ENCODE results near the gene TMC7. TPM values are rescaled to one million over a fixed set of nuclear protein-coding genes. Genes with fewer than 3 reads are reported as not detected.
"Not testable (repeated sequence)": the region's sequence is repeated elsewhere in the genome, so short reads cannot be mapped to it uniquely, and the experiment has no call there.

The TMC7 gene
- total and polyA plus RNA-seq, 9 donors, result 0.84 to 1.8 (median 1.5) TPM

DNA sequence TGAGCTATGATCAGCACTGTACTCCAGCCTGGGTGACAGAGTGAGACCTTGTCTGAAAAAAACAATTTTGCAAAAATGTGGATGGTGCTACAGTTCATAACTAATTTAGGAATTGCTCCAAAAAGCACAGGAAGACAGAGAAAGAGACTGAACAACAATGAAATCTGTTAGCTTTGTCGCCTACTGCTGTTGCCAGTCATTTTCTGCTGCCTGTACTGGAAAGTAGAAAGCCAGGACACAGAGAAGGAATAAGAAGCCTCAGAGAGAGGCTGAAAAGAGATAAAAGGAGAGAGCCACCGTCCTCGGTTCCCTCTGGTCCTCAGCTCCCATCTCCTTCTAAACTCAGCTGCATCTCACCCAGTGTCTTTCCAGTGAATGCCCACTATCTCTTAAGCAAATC is 8.6 kb upstream of the TMC7 start:
- H3K36me3 ChIP-seq (ENCODE audit: control insufficient read depth, insufficient read depth, low read length), result no peaks in the 10 kb centered on the region
- peaks cover 5% of the 10 kb centered on the region for H3K27me3 ChIP-seq (ENCODE audit: control insufficient read depth, insufficient read depth, low read length)
- no peaks in the 10 kb centered on the region for H3K4me1 ChIP-seq (ENCODE audit: control insufficient read depth, insufficient read depth, low read length)
- 44% methylated on average over 1 of the region's 3 CpGs for WGBS (ENCODE audit: insufficient coverage)
- DNase-seq, result no peak
- H3K27ac ChIP-seq (ENCODE audit: low read length), result no peak overlapping the region
- H3K4me3 ChIP-seq (ENCODE audit: low read length), result no peak overlapping the region
- H3K9me3 ChIP-seq (replicated peaks; ENCODE audit: control insufficient read depth, low read depth, low read length), result no peaks in the 10 kb centered on the region

DNA sequence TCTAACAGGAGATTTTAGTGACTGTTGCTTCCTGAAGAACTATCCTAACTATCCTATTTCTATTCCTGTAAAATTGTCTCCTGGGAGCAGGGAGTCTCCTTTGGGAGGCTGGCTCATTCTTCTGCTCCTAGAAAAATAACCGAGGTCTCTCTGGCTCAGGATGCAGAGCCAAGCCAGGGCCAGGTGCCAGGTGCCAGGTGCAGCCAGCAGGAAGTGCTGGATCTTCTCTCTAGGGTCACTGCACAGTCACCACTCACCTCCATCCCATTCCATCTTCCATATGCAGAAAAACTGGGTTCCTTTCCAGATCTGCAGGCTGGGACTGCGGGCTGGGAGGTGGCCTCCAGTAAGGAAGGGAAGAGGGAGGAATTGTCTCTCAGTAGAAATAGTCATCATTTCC is 3.8 kb upstream of the TMC7 start:
- no peak overlapping the region for H3K27ac ChIP-seq (ENCODE audit: low read length)
- no peaks in the 10 kb centered on the region for H3K36me3 ChIP-seq (ENCODE audit: control insufficient read depth, insufficient read depth, low read length)
- H3K4me3 ChIP-seq (ENCODE audit: low read length), result no peak overlapping the region
- DNase-seq, result no peak
- H3K4me1 ChIP-seq (ENCODE audit: control insufficient read depth, insufficient read depth, low read length), result no peaks in the 10 kb centered on the region
- WGBS (ENCODE audit: insufficient coverage), result no CpG with 5 or more reads among the region's 2 CpGs
- peaks cover 9% of the 10 kb centered on the region for H3K27me3 ChIP-seq (ENCODE audit: control insufficient read depth, insufficient read depth, low read length)
- H3K9me3 ChIP-seq (replicated peaks; ENCODE audit: control insufficient read depth, low read depth, low read length), result no peaks in the 10 kb centered on the region

- Histone ChIP-seq H3K9me3 (replicated peaks; ENCODE audit: control insufficient read depth, low read depth, low read length) (no peaks in the 10 kb centered on the region), H3K4me1 (ENCODE audit: control insufficient read depth, insufficient read depth, low read length) (no peaks in the 10 kb centered on the region), H3K27ac (ENCODE audit: low read length) (no peak overlapping the region), H3K36me3 (ENCODE audit: control insufficient read depth, insufficient read depth, low read length) (no peaks in the 10 kb centered on the region), H3K27me3 (ENCODE audit: control insufficient read depth, insufficient read depth, low read length) (peaks cover 4% of the 10 kb centered on the region), H3K4me3 (ENCODE audit: low read length) (peak overlapping the region; percentile 36)
- WGBS (ENCODE audit: insufficient coverage), result no CpG with 5 or more reads among the region's 11 CpGs
- DNase-seq, result no peak
Measured at GRCh38 chr16:18984435-18985005, 786 bp downstream of the TMC7 start.

GRCh38 chr16:18985256-18985655 is 1.5 kb downstream of the TMC7 start:
- H3K27me3 ChIP-seq (ENCODE audit: control insufficient read depth, insufficient read depth, low read length); H3K4me3 ChIP-seq (ENCODE audit: low read length); H3K4me1 ChIP-seq (ENCODE audit: control insufficient read depth, insufficient read depth, low read length); H3K9me3 ChIP-seq (replicated peaks; ENCODE audit: control insufficient read depth, low read depth, low read length); H3K27ac ChIP-seq (ENCODE audit: low read length); DNase-seq; H3K36me3 ChIP-seq (ENCODE audit: control insufficient read depth, insufficient read depth, low read length): not testable (repeated sequence)
- WGBS (ENCODE audit: insufficient coverage), result no CpG with 5 or more reads among the region's 1 CpG

DNA sequence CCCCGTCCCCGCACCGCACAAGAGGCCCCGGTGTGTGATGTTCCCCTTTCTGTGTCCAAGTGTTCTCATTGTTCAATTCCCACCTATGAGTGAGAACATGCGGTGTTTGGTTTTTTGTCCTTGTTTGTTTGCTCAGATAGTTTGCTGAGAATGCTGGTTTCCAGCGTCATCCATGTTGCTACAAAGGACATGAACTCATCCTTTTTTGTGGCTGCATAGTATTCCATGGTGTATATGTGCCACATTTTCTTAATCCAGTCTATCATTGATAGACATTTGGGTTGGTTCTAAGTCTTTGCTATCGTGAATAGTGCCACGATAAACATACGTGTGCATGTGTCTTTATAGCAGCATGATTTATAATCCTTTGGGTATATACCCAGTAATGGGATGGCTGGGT is 8.0 kb downstream of the TMC7 start:
- not testable (repeated sequence) for H3K9me3 ChIP-seq (replicated peaks; ENCODE audit: control insufficient read depth, low read depth, low read length); H3K4me3 ChIP-seq (ENCODE audit: low read length); H3K36me3 ChIP-seq (ENCODE audit: control insufficient read depth, insufficient read depth, low read length); H3K27ac ChIP-seq (ENCODE audit: low read length); DNase-seq; H3K27me3 ChIP-seq (ENCODE audit: control insufficient read depth, insufficient read depth, low read length); H3K4me1 ChIP-seq (ENCODE audit: control insufficient read depth, insufficient read depth, low read length)
- WGBS (ENCODE audit: insufficient coverage), result 100% methylated on average over 1 of the region's 9 CpGs

- H3K4me1 ChIP-seq (ENCODE audit: control insufficient read depth, insufficient read depth, low read length); H3K9me3 ChIP-seq (replicated peaks; ENCODE audit: control insufficient read depth, low read depth, low read length); H3K36me3 ChIP-seq (ENCODE audit: control insufficient read depth, insufficient read depth, low read length); H3K27ac ChIP-seq (ENCODE audit: low read length); DNase-seq; H3K27me3 ChIP-seq (ENCODE audit: control insufficient read depth, insufficient read depth, low read length); H3K4me3 ChIP-seq (ENCODE audit: low read length): not testable (repeated sequence)
- 71% methylated on average over 2 of the region's 3 CpGs for WGBS (ENCODE audit: insufficient coverage)
Measured at GRCh38 chr16:18993531-18993930, 9.8 kb downstream of the TMC7 start.

DNA sequence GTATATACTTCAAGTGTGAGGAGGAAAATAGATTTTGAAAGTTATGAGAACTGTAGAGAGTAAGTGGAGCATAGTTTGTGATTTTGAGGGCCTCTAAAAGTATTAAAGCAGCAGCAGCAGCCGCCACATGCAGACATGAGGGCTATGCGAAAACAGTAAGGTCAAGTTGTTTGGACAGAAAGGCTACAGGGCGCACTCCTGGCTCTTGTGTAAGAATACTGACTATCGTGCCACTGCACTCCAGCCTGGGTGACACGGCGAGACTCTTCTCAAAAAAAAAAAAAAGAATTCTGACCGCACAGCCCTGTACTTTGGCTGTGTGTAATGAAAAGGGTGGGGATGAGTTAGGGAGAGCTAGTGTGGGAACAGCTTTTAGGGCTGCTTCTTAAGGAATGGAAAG is 10.4 kb downstream of the TMC7 start:
- not testable (repeated sequence) for H3K4me1 ChIP-seq (ENCODE audit: control insufficient read depth, insufficient read depth, low read length); H3K9me3 ChIP-seq (replicated peaks; ENCODE audit: control insufficient read depth, low read depth, low read length); H3K27ac ChIP-seq (ENCODE audit: low read length); DNase-seq; H3K36me3 ChIP-seq (ENCODE audit: control insufficient read depth, insufficient read depth, low read length); H3K4me3 ChIP-seq (ENCODE audit: low read length); H3K27me3 ChIP-seq (ENCODE audit: control insufficient read depth, insufficient read depth, low read length)
- WGBS (ENCODE audit: insufficient coverage), result 97% methylated on average over 3 of the region's 7 CpGs

DNA sequence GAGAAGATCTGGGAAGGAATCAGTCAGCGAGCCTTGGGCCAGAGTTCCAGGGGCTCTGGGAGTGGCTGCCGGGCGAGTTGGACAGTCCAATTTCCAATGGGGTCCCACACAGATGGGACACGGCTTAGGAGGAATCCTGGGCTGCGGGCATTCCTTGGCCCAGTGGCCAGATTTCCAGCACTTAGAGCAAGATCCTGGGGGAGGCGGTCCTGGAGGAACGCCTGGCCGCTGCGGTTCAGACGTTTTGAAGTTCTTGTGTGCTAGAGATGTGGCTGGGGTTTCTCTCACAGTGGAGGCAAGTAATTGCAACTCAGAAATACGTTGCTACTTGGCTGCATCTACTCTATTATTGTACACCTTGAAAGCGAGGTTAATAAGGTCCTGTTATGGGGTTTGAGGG is 11.7 kb downstream of the TMC7 start:
- H3K27me3 ChIP-seq (ENCODE audit: control insufficient read depth, insufficient read depth, low read length); H3K9me3 ChIP-seq (replicated peaks; ENCODE audit: control insufficient read depth, low read depth, low read length); H3K4me1 ChIP-seq (ENCODE audit: control insufficient read depth, insufficient read depth, low read length); H3K27ac ChIP-seq (ENCODE audit: low read length); H3K4me3 ChIP-seq (ENCODE audit: low read length); H3K36me3 ChIP-seq (ENCODE audit: control insufficient read depth, insufficient read depth, low read length); DNase-seq: not testable (repeated sequence)
- 80% methylated on average over 4 of the region's 12 CpGs for WGBS (ENCODE audit: insufficient coverage)

- H3K9me3 ChIP-seq (replicated peaks; ENCODE audit: control insufficient read depth, low read depth, low read length); H3K36me3 ChIP-seq (ENCODE audit: control insufficient read depth, insufficient read depth, low read length); H3K27me3 ChIP-seq (ENCODE audit: control insufficient read depth, insufficient read depth, low read length); DNase-seq; H3K4me1 ChIP-seq (ENCODE audit: control insufficient read depth, insufficient read depth, low read length); H3K27ac ChIP-seq (ENCODE audit: low read length); H3K4me3 ChIP-seq (ENCODE audit: low read length): not testable (repeated sequence)
- WGBS (ENCODE audit: insufficient coverage), result 81% methylated on average over 9 of the region's 9 CpGs
Measured at GRCh38 chr16:18996536-18996935, 12.8 kb downstream of the TMC7 start.

DNA sequence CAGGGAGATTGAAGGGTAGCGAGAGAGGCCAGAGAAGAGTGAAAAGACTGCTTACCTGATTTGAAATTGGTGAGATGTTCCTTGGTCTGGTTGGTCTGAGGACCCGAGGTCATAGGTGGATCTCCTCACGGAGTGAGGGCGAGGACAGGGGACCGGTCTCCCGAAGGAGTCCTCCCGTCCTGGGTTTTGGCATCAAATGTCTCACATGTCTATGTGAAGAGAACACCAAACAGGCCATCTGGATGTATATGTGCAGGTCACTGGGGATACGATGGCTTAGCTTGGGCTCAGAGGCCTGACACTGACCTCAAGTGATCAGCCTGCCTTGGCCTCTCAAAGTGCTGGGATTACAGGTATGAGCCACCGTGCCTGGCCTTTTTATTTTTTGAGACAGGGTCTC is 13.3 kb downstream of the TMC7 start:
- 90% methylated on average over 9 of the region's 9 CpGs for WGBS (ENCODE audit: insufficient coverage)
- not testable (repeated sequence) for DNase-seq; H3K27me3 ChIP-seq (ENCODE audit: control insufficient read depth, insufficient read depth, low read length); H3K36me3 ChIP-seq (ENCODE audit: control insufficient read depth, insufficient read depth, low read length); H3K4me1 ChIP-seq (ENCODE audit: control insufficient read depth, insufficient read depth, low read length); H3K27ac ChIP-seq (ENCODE audit: low read length); H3K4me3 ChIP-seq (ENCODE audit: low read length); H3K9me3 ChIP-seq (replicated peaks; ENCODE audit: control insufficient read depth, low read depth, low read length)

DNA sequence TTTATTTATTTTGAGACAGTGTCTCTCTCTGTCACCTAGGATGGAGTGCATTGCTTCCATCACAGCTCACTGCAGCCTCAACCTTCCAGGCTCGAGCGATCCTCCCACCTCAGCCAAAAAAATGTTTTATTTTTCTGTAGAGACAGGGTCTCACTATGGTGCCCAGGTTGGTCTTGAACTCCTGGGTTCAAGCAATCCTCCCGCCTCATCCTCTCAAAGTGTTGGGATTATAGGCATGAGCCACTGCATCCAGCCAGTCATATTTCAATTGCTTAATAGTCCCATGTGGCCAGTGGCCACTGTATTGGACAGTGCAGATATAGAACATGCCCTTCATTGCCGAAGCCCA is 15.3 kb downstream of the TMC7 start:
- no peak overlapping the region for H3K27ac ChIP-seq (ENCODE audit: low read length)
- H3K9me3 ChIP-seq (replicated peaks; ENCODE audit: control insufficient read depth, low read depth, low read length), result no peaks in the 10 kb centered on the region
- no peak overlapping the region for H3K4me3 ChIP-seq (ENCODE audit: low read length)
- WGBS (ENCODE audit: insufficient coverage), result 100% methylated on average over 1 of the region's 4 CpGs
- no peaks in the 10 kb centered on the region for H3K4me1 ChIP-seq (ENCODE audit: control insufficient read depth, insufficient read depth, low read length)
- no peaks in the 10 kb centered on the region for H3K27me3 ChIP-seq (ENCODE audit: control insufficient read depth, insufficient read depth, low read length)
- no peaks in the 10 kb centered on the region for H3K36me3 ChIP-seq (ENCODE audit: control insufficient read depth, insufficient read depth, low read length)
- no peak for DNase-seq
